ENCODE results near the gene PRDM15.
A peak's percentile ranks its signal among the peaks of the same experiment; 100 is the strongest.

Gene PRDM15

DNA sequence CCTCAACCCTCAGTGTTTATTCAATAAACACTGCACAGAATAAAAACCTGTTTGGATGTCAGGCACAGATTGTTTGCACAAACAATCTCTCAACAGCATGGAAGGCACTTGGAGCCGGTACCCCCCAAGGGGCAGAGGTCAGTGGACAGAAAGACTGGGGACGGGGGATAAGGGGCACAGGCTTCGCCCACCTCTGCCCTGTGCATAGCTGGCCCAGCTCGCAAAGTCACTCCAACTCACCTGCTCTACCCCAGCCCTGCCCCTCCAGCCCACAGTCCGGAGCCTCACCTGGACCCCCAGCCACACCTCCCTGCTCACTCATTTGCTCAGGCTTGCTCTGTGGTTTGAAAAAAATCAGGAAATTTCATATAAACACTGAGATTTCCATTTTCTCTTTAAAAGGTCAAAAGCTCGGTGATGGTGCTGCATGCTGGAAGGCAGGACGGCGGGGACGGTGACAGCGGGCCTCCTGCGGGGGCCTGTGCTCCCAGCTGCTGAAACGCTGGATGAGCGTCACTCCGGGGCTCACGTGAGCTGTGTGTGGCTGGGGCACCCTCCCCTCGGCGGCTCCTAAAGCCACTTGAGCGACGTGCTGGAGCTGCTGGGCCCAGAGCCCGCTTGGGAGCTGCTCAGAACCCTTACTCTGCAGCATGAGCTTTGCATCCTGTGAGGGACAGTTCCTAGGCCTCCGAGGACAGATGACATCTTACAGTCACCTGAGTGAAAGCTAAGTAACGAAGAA is 54.5 kb downstream of the PRDM15 start:
- DNase-seq (ENCODE audit: low read depth) = no peak

DNA sequence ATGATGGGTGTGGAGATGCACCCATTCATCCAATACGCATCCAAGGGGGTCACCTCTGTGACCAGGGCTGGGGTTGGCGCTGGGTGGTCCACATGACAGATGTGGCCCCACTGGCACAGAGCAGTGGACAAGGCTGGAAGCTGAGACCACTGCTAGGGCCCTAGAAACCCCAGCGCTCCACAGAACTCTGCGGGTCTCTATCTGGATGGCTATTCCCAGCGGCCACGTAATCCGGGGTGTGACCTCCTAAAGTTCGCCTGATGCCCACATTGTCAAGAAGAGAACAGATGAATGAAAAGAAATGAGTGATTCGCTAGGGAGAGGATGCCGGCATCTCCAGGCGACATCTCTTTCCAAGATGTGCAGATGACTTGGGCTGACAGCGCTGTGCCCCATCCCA is 55.2 kb downstream of the PRDM15 start:
- no peak for DNase-seq (ENCODE audit: low read depth)

DNA sequence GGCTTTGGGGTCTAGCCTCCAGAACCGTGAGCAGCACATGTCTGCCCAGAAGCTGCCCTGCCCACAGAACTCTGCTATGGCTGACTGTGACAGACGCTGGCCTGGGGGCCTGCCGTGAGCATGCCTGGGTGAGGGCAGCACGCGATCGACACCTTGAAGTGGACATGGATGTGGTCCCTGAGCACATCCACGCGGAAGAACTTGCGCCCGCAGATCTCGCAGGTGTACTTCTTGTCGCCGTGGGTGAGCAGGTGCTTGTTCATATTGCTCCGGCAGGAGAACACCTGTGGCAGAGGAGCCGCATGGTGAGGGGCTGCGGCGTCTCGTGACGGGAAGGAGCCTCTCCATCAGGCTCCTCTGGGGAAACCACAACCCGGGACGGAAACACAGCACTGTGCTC is 56.0 kb downstream of the PRDM15 start:
- DNase-seq (ENCODE audit: low read depth) = no peak

DNA sequence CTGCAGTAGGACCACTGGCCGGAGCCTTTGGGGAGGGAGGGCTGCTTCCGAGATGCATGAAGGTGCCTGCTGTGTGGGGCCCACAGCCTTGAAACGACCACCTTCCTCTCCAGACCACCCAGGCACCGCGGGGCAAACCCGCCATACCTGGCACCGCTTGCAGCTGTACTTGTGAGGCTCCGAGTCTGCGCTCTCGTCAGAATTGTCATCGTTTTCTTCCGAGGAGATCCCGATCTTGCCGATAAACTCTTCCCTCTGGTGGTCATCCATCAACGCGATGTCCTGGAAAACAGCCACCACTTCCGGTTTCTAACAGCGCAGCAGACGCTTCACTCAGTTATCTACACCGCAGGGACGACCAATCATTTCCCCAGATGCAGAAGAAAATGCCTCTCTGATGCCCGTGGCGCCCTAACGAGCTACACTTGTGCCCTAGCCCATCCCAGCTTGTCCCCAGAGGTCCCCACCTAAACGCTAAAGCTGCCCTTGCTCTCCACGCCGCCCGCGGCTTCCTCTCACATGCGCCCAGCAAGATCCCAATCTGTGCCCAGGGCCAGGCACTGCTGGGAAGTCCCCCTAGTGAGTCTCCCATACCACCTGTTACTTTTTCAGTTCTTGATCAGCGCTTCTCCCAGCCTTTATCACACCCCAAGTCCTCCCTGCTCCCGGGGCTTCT is 57.2 kb downstream of the PRDM15 start:
- no peak for DNase-seq (ENCODE audit: low read depth)

DNA sequence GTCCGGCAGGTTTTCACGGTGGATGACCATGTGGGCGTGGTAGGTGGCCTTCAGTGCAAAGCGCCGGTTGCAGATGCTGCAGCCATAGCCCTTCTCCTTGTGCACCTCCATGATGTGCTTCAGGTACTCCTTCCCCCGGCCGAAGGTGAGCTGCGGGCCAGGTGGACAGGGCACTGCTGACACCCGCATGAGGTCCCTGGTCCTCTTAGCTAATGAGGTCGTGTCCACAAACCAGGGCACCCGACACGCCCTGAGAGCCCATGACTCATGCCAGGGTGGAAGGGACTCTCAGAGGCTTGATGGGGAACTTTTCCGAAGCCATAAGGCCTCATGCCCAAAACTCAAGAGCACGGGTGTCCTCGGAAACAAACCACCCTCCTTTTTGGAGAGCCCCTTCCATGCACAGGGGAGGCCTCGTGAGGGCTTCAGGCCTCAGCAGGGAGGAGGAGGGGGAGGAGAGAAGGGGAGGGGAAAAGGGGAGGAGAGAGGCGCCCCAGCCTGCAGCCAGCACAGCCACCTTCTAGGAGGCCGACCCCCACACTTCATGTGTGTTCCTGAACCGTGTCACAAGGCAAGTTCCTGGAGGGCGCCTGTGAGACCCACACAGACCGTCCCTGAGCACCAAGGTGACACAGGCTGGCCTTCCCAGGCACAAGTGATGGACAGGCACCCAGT is 57.9 kb downstream of the PRDM15 start:
- DNase-seq (ENCODE audit: low read depth) = no peak

DNA sequence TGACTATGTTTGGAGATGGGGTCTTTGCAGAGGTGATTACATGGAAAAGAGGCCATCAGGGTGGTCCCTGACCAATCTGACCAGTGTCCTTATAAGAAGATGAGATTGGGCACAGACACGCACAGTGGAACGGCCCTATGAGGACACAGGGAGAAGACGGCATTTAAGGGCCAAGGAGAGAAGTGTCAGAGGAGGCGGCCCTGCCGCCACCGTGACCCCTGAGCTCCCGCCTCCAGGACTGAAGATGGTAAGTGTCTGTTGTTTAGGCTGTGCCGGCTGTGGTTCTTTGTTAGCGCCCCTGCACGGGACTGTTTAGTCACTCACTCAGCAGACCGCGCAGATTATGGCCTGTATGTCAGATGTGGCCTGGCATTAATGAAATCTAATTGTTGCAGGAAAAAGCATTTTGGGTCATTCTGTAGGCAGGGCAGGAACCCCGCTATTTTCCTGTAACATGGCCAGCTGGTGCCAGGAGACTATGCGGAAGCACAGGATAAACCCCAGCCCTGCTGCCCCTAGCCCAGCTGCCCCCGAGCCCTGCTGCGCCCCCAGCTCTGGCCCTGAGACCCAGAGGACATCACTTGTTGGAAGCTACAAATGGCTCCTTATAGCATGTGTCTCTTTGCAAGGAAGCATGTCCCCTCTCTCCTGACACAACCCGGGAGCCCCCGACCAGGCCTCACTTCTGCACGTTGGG is 58.6 kb downstream of the PRDM15 start:
- DNase-seq (ENCODE audit: low read depth) = no peak

DNA sequence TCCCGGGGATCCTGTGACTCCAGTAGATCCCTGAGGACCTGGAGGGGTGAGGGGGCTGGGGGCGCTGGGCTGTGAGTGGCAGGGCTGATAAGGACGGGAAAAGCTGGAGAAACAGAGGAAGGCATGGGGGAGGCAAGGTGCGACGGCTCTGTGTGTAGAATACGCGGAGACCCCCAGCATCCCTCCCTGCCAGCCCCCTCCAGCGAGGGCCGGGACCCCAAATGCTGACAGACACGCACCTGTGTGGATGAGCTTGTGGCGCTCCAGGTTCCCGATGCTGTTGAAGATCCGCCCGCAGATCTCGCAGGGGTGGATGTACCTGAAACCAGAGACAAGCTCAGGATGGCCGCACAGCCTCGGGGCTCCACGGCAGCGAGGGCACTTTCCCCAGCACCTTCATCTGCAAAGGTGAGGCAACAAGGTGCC is 59.3 kb downstream of the PRDM15 start:
- no peak for DNase-seq (ENCODE audit: low read depth)

DNA sequence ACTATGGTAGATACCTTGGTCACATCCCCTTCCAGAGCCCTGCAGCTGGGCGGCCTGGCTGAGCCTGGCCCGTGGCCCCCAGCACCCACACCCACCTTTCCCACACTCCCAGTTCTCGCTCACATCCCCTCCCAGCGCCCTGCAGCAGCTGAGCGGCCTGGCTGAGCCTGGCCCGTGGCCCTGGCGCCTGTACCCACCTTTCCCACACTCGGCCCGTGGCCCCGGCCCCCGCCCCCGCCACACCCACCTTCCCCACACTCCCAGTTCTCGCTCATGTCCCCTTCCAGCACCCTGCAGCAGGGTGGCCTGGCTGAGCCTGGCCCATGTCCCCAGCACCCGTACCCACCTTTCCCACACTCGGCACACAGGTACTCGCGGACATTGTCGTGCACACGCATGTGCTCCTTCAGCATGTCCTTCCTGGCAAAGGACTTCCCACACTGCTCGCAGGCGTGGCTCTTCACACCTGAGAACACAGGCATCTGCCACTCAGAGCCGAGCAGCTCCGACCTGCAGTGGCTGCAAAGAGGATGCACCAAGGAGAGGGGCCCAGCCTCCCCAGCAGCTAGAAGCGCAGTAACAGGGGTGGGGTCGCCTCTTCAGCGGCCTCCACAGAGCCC is 59.8 kb downstream of the PRDM15 start:
- no peak for DNase-seq (ENCODE audit: low read depth)

DNA sequence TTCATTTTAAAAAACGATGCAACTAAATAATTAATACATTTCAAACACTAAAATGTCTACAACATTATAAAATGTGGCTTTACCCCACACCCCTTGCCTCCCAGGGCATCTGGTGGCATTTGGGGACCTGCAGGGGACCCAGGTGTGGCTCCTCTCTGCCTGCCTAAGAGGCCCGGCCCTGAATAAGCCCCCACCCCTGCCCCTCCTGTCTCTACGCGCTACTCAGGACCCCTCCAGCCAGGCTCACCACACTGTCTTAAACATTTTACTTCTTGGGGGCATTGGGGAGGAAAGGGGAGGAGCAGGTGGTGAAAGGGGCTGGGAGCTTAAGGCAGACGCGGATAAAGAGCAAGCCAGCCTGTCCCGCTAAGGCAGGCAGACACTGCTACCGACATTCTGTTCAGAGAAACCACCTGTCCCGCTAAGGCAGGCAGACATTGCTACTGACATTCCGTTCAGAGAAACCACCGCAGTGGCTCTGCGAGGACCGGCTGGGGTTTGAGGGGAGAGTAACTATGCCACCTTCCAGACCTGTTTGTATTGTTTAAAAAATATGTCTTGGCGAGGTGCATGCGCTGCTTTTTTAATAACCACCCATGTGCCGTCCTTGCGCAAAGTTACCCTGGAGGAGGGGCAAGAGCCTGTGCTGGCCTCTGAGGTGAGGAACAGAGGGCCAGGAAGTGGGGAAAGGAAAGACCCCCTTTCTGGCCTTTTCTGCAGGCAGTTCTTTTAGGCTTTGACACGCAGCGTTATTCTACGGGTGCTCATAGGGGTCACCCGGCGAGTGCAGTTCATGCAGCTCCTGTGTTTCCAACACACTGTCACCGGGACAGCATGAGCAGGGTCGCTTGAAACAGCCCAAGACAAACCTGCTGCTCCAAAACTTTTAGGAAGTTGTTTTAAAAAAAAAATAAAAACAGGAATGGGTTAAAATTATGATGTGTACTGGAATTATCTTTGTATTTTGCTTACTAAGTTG is 61.0 kb downstream of the PRDM15 start:
- DNase-seq (ENCODE audit: low read depth) = no peak

DNA sequence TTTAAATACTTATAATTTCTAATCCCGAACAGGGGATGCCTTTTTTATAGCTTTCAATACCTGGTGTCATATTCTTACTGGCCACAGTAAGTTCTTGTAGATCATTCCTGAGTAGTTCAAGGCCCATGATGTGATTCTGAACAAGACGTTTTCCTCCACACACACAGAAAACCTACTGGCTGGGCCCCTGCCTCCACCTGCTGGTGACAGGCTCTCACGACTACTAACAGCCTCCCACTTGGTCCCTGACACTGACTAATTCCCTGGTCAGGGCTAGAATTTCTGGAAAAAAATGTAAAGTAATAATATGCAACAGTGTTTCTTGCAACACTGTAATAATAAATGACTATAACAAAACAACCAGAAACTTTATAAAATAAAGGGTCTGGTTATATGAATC is 61.9 kb downstream of the PRDM15 start:
- DNase-seq (ENCODE audit: low read depth) = peak; percentile 79

DNA sequence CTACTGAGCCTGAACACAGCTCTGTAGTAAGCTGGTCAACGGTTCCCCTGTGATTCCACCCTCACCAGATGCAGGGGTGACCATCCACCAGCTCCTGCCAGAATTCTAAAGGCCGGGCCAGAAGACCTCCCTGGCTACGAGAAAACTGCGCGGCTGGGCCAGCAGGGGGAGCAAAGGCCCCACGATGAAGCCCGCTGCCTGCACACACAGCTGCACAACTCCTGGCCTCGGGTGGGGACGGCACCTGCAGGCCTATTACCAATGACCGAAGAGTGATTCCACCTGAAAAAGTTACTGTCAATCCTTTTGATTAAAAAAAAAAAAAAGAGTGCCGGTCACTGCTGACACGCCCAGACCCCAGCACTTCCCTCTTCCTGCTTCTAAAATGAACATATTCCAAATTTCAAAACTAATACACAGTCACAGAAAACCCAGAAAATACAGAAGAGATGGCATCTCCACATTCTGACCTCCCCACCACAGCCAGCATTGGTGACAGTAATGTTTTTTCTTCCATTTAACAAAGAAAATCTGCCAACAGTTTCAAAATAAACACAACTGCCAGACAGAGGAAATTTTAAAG is 62.5 kb downstream of the PRDM15 start:
- DNase-seq (ENCODE audit: low read depth) = peak; percentile 62

DNA sequence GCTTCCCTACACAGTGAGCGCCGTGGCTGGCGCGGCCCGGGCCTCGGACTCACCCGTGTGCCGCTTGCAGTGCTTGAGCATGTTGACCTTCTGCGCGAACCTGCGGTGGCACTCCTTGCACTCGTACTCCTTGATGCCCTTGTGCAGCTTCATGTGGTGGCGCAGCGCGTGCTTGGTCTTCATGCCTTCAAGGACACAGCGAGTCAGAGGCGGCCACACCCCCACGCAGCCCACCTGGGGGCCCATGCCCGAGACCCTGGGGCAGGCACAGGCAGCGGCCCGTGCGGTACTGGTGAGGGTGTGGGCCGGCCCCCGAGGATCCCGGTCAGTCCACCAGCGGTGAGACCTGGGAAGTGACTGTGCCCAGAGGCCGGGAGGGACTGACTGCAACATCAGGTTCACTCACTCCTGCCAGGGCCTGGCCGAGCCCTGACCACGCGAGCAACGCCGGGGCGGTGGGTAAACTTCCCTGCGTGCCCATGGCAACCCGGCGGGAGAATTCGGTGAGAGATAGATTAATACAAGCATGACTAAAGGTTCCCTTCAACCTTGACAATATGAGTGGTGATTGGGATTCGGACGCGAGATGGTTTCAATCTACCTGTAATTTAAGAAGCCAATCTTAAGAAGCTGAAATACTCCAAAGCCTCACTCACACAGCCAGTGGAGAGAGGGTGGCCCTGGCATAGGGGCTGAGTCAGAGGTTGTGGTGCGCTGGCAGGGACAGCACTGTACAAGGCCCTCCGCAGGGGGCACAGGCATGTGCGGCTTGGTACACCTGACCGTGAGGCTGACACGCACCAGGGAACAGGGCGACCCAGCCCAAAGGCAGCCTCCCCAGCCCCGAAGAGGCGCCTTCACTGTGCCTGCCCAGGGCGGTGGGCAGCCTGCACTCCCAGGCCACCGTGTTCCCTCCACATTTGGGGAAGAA is 63.2 kb downstream of the PRDM15 start:
- no peak for DNase-seq (ENCODE audit: low read depth)

DNA sequence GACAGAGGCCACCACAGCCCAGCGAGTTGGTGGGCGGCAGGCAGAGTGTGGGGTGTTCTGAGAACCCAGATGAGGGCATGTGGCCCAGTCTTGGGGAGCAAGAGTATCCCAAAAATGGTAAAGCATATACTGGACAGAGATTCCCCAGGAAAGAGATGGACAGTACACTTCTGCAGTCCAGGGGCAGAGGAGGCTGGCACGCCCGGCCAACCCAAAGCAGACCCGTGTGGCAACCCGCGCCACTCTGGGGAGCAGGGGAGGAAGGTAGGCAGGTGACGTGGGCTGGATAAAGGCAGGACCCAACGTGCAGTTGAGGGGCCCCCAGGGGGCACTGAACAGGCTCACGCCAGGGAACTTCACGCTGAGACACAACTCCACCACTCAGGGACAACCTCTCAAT is 65.9 kb downstream of the PRDM15 start:
- no peak for DNase-seq (ENCODE audit: low read depth)

DNA sequence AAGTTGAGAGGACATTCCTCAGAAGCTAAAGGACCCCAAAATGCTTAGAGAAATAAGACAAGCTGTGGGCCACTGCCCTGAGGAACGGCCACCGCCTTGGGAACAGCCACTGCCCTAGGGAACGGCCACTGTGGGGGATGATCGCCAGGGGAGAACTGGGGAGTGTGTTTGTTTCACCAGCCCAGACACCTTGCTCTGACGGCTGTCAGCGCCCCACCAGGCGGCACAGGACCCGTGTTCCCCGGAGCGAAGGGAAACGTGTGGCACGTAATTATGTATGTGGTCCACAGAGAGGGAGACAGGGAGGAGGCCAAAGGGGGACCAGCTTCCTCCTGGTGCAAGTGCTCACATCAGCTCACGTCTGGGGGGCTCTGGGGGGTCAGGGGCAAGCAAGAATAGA is 66.5 kb downstream of the PRDM15 start:
- no peak for DNase-seq (ENCODE audit: low read depth)

DNA sequence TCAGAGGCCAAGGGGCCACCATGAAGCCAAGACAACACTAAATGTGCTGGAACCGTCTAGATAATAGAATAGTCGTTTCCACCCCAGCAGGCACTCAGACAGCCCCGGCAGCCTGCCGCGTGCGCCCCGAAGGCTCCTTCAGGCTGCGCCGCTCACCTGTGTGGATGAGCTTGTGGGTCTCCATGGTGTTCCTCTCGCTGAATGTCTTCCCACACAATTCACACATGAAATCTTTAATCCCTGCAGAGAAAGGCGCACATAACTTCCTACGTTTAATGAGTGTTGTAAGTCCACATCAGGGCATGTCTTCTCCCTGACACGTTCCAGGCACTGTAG is 68.6 kb downstream of the PRDM15 start:
- DNase-seq (ENCODE audit: low read depth) = no peak

DNA sequence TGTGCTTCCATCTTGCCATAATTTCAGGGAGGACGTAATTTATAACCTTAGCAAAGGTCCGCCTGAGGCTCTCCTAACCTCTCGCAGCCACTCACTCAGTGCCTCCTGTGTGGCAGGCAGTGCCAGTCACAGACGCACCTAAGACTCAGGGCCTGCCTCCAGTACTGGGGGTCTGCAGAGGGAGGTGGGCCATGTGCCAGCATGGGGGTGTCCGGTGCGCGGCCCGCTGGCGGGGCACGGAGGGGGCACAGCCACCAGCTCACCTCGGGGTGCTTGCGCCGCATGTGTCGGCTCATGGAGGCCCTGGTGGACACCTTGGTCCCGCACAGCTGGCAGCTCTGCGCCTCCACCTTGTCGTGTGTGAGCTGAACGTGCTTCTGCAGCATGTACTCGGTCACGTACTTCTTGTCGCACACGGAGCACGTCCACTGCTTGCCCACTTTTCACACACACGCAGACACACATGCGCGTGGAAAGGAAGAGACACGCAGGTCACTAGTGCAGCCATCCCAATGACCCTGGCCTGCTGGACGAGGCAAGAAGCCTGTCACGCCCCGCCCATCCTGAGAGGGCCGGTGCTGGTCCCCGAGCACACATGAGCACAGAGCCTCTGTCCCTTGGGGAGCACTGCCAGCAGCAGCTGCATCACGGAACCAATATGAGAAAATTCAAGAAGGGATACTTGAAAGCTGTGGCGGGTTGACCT is 69.1 kb downstream of the PRDM15 start:
- DNase-seq (ENCODE audit: low read depth) = no peak

DNA sequence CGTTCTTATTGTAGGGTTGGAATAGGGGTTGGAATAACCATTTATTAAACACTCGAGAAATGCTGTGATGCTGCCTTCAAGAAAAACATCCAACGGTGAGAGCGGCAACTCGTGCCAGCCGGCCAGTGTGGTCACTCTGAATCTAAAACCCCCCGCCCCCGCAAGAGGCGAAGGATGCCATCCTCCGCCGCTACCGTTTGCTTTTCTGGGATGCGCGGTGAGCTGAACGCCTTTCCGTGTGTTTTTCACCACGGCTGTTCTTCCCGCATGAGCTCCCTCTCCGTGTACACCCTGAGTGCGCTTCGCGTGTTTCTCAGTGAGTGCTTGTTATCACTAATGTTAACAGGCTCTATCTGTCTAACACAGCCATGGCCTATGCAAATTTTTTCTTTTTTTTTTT is 70.3 kb downstream of the PRDM15 start:
- DNase-seq (ENCODE audit: low read depth) = no peak

DNA sequence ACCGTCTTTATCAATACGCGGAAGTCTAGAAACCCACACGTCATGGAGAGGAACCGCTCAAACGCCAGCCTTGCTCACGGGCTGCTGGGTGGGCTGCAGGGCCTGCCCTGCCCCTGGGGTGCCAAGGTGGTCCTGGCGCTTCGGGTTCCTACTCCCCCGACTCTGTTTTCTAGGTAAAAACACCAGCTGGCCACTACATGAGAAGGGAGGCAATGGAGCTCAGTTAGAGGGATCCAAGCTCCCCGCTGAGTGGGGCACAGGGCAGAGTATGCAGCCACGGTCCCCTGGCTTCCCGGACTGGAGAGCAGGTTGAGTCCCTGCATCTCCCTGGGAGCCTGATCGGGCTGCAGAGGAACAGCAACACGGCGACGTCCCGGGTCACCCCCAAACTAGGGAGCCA is 71.0 kb downstream of the PRDM15 start:
- no peak for DNase-seq (ENCODE audit: low read depth)

DNA sequence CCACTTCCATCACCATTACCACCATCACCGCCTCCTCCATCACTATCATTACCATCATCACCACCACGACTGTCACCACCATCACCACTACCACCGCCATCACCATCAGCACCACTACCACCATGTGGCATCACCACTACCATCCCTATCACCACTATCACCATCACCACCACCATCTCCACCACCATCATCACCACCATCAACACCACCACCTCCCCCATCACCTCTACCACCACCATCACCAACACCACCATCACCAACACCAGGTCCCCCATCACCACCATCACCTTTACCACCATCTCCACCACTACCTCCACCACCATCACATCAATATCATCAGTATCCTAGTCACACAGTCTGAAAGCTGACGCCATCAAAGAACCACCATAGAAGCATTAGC is 72.4 kb downstream of the PRDM15 start:
- DNase-seq (ENCODE audit: low read depth) = no peak

Data from ELR (cell line).